Measurements from ENCODE around the gene TMEM255B.

Gene TMEM255B

GRCh38 chr13:113770441-113770840 is 11.4 kb downstream of the TMEM255B start:
- H2AFZ ChIP-seq (ENCODE audit: low read depth, low read length, severe bottlenecking): no peak overlapping the region
- H3K27ac ChIP-seq (ENCODE audit: low read depth, low read length): no peak overlapping the region
- H3K79me2 ChIP-seq (ENCODE audit: insufficient read depth, low read length): no peaks in the 10 kb centered on the region
- no peaks in the 10 kb centered on the region for H3K36me3 ChIP-seq (ENCODE audit: low read length)
- no peak overlapping the region for H3K4me2 ChIP-seq (ENCODE audit: low read depth, low read length, poor library complexity, severe bottlenecking)
- H3K27me3 ChIP-seq (ENCODE audit: low read length): no peaks in the 10 kb centered on the region
- TF ChIP-seq EZH2phosphoT487 (conservative IDR thresholded peaks at IDR 0.05; ENCODE audit: low read length): no peak
- TF ChIP-seq CTCF (IDR thresholded peaks at IDR 0.05; ENCODE audit: insufficient read depth, low read length, poor library complexity, severe bottlenecking): no peak
- H4K20me1 ChIP-seq (ENCODE audit: low read depth, low read length): no peaks in the 10 kb centered on the region
- H3K9me3 ChIP-seq (ENCODE audit: insufficient read depth, low read length): no peaks in the 10 kb centered on the region
- no peaks in the 10 kb centered on the region for H3K9me2 ChIP-seq (replicated peaks; ENCODE audit: insufficient read depth, low read length)
- H3K9ac ChIP-seq (ENCODE audit: low read length): no peak overlapping the region
- no peaks in the 10 kb centered on the region for H3F3A ChIP-seq (ENCODE audit: insufficient read depth)
- no peak overlapping the region for H3K4me3 ChIP-seq (ENCODE audit: insufficient read depth, low read length, poor library complexity, severe bottlenecking)

GRCh38 chr13:113770937-113771336 is 11.9 kb downstream of the TMEM255B start:
- Histone ChIP-seq H3K27me3 (ENCODE audit: low read length) (no peaks in the 10 kb centered on the region), H3K9me2 (replicated peaks; ENCODE audit: insufficient read depth, low read length) (no peaks in the 10 kb centered on the region), H2AFZ (ENCODE audit: low read depth, low read length, severe bottlenecking) (no peak overlapping the region), H4K20me1 (ENCODE audit: low read depth, low read length) (no peaks in the 10 kb centered on the region), H3K27ac (ENCODE audit: low read depth, low read length) (no peak overlapping the region), H3F3A (ENCODE audit: insufficient read depth) (no peaks in the 10 kb centered on the region), H3K79me2 (ENCODE audit: insufficient read depth, low read length) (no peaks in the 10 kb centered on the region), H3K9ac (ENCODE audit: low read length) (no peak overlapping the region), H3K4me2 (ENCODE audit: low read depth, low read length, poor library complexity, severe bottlenecking) (no peak overlapping the region), H3K9me3 (ENCODE audit: insufficient read depth, low read length) (no peaks in the 10 kb centered on the region), H3K4me3 (ENCODE audit: insufficient read depth, low read length, poor library complexity, severe bottlenecking) (no peak overlapping the region), H3K36me3 (ENCODE audit: low read length) (no peaks in the 10 kb centered on the region)
- TF ChIP-seq CTCF (IDR thresholded peaks at IDR 0.05; ENCODE audit: insufficient read depth, low read length, poor library complexity, severe bottlenecking): no peak
- TF ChIP-seq EZH2phosphoT487 (conservative IDR thresholded peaks at IDR 0.05; ENCODE audit: low read length): no peak

- no peaks in the 10 kb centered on the region for H3K79me2 ChIP-seq (ENCODE audit: insufficient read depth, low read length)
- no peak overlapping the region for H3K9ac ChIP-seq (ENCODE audit: low read length)
- H4K20me1 ChIP-seq (ENCODE audit: low read depth, low read length): no peaks in the 10 kb centered on the region
- H3K27me3 ChIP-seq (ENCODE audit: low read length): no peaks in the 10 kb centered on the region
- H3K27ac ChIP-seq (ENCODE audit: low read depth, low read length): no peak overlapping the region
- H3K9me2 ChIP-seq (replicated peaks; ENCODE audit: insufficient read depth, low read length): no peaks in the 10 kb centered on the region
- no peak overlapping the region for H3K4me3 ChIP-seq (ENCODE audit: insufficient read depth, low read length, poor library complexity, severe bottlenecking)
- no peaks in the 10 kb centered on the region for H3K36me3 ChIP-seq (ENCODE audit: low read length)
- no peak overlapping the region for H2AFZ ChIP-seq (ENCODE audit: low read depth, low read length, severe bottlenecking)
- no peaks in the 10 kb centered on the region for H3K9me3 ChIP-seq (ENCODE audit: insufficient read depth, low read length)
- no peaks in the 10 kb centered on the region for H3F3A ChIP-seq (ENCODE audit: insufficient read depth)
- no peak for TF ChIP-seq EZH2phosphoT487 (conservative IDR thresholded peaks at IDR 0.05; ENCODE audit: low read length)
- TF ChIP-seq CTCF (IDR thresholded peaks at IDR 0.05; ENCODE audit: insufficient read depth, low read length, poor library complexity, severe bottlenecking): no peak
- no peak overlapping the region for H3K4me2 ChIP-seq (ENCODE audit: low read depth, low read length, poor library complexity, severe bottlenecking)
Measured at GRCh38 chr13:113771709-113772331, 12.8 kb downstream of the TMEM255B start.

Measured in SU-DHL-6 (cell line).